Liver (tissue), 9 donors: ENCODE data around the gene GPX3. TPM values are rescaled to one million over a fixed set of nuclear protein-coding genes. Genes with fewer than 3 reads are reported as not detected.
A peak's percentile ranks its signal among the peaks of the same experiment; 100 is the strongest.

Source experiments
- DNase-seq: peaks from one replicate; pipeline ENCODE4 v3.0.0-alpha.2; 2017; ENCODE audit warnings: low spot score
- H3K27ac ChIP-seq, 2 donors: one replicate each; pipeline ENCODE4 v1.7.0; 2013; ENCODE audit warnings: inconsistent platforms in 2 of 2, low read length in 2 of 2, control low read depth in 1 of 2, low read depth in 1 of 2, mild to moderate bottlenecking in 1 of 2
- H3K27me3 ChIP-seq, 4 donors: one replicate each; pipeline versions ENCODE4 v1.6.1 to v1.7.0; 2013; ENCODE audit warnings: low read length in 3 of 4, inconsistent platforms in 1 of 4, mild to moderate bottlenecking in 1 of 4, moderate library complexity in 1 of 4; ENCODE audit not compliant: control insufficient read depth in 4 of 4, insufficient read depth in 4 of 4
- H3K36me3 ChIP-seq, 4 donors: one replicate each; pipeline versions ENCODE4 v1.6.1 to v1.7.0; 2013; ENCODE audit warnings: low read length in 3 of 4, mild to moderate bottlenecking in 3 of 4, low read depth in 1 of 4, moderate library complexity in 1 of 4; ENCODE audit not compliant: control insufficient read depth in 4 of 4, insufficient read depth in 3 of 4
- H3K4me1 ChIP-seq, 4 donors: one replicate each; pipeline versions ENCODE4 v1.6.1 to v1.7.0; 2013; ENCODE audit warnings: low read length in 3 of 4, mild to moderate bottlenecking in 3 of 4, moderate library complexity in 1 of 4; ENCODE audit not compliant: control insufficient read depth in 4 of 4, insufficient read depth in 4 of 4
- H3K4me3 ChIP-seq, 3 donors: one replicate each; pipeline versions ENCODE4 v1.6.1 to v1.7.0; 2013; ENCODE audit warnings: low read length in 3 of 3, control low read depth in 1 of 3, low read depth in 1 of 3, mild to moderate bottlenecking in 1 of 3
- H3K9ac ChIP-seq, 2 donors: one replicate each; pipeline ENCODE4 v1.7.0; 2013; ENCODE audit warnings: low read length in 2 of 2, mild to moderate bottlenecking in 2 of 2, moderate library complexity in 2 of 2, control low read depth in 1 of 2, low read depth in 1 of 2
- H3K9me3 ChIP-seq, 4 donors: one replicate each; pipeline versions ENCODE4 v1.6.1 to v1.7.0; 2013; ENCODE audit warnings: low read length in 3 of 4; ENCODE audit not compliant: control insufficient read depth in 4 of 4
- EGR1 ChIP-seq, 2 donors: IDR thresholded peaks; 2 replicates each; pipeline ENCODE4 v1.6.1; 2016 to 2018; ENCODE audit warnings: antibody characterized with exemption in 2 of 2, low read depth in 2 of 2
- FOXA1 ChIP-seq: IDR thresholded peaks from 2 replicates; pipeline ENCODE4 v1.6.1; 2016; ENCODE audit warnings: antibody characterized with exemption
- FOXA2 ChIP-seq: IDR thresholded peaks from 2 replicates; pipeline ENCODE4 v1.6.1; 2016; ENCODE audit warnings: antibody characterized with exemption
- HNF4A ChIP-seq, 2 donors: conservative IDR thresholded peaks; 2 replicates each; pipeline ENCODE4 v1.6.1; 2016; ENCODE audit warnings: antibody characterized with exemption in 2 of 2, mild to moderate bottlenecking in 2 of 2
- JUND ChIP-seq, 2 donors: IDR thresholded peaks; 2 replicates each; pipeline ENCODE4 v1.6.1; 2016; ENCODE audit warnings: antibody characterized with exemption in 2 of 2
- NR2F2 ChIP-seq: IDR thresholded peaks from 2 replicates; pipeline ENCODE4 v1.6.1; 2016; ENCODE audit warnings: antibody characterized with exemption
- RAD21 ChIP-seq, 2 donors: IDR thresholded peaks; 2 replicates each; pipeline ENCODE4 v1.6.1; 2016; ENCODE audit warnings: antibody characterized with exemption in 2 of 2, mild to moderate bottlenecking in 2 of 2
- RXRA ChIP-seq, 2 donors: IDR thresholded peaks; 2 replicates each; pipeline ENCODE4 v1.6.1; 2017 to 2018; ENCODE audit warnings: antibody characterized with exemption in 2 of 2, mild to moderate bottlenecking in 1 of 2
- SP1 ChIP-seq: IDR thresholded peaks from 2 replicates; pipeline ENCODE4 v1.6.1; 2018; ENCODE audit warnings: antibody characterized with exemption, mild to moderate bottlenecking
- TAF1 ChIP-seq: conservative IDR thresholded peaks from 2 replicates; pipeline ENCODE4 v1.6.1; 2016; ENCODE audit warnings: antibody characterized with exemption, mild to moderate bottlenecking
- YY1 ChIP-seq: IDR thresholded peaks from 2 replicates; pipeline ENCODE4 v1.6.1; 2016; ENCODE audit warnings: antibody characterized with exemption, mild to moderate bottlenecking
- WGBS: extraction: QIAGEN DNeasy Blood & Tissue Kit; methylation state at CpG from one replicate; pipeline ENCODE4 v1.1.7; 2013; 5-methylcytosine and 5-hydroxymethylcytosine counted together
- polyA plus RNA-seq, 2 donors: library from polyadenylated mRNA; stranded (reverse) in 1 of 2; unstranded in 1 of 2; fragments of 200-250 nt in 1 of 2; fragments of >200 nt in 1 of 2; fragmentation: Nextera tagmentation in 1 of 2; extraction: Ambion mirVana in 1 of 2; gene quantifications; one replicate each; pipeline versions ENCODE4 v1.2.1 to v1.2.3, GENCODE V29; 2013 to 2015
- total RNA-seq, 2 donors: library from RNA; depleted of rRNA; stranded (reverse); fragments of >200 nt; gene quantifications; one replicate each; pipeline ENCODE4 v1.2.3, GENCODE V29; 2014
- TF ChIP-seq, protein P1 (sequence below): IDR thresholded peaks from 2 replicates; pipeline ENCODE4 v1.6.1; 2016; ENCODE audit warnings: antibody characterized with exemption
- TF ChIP-seq, protein P2 (sequence below): IDR thresholded peaks from 2 replicates; pipeline ENCODE4 v1.6.1; 2016; ENCODE audit warnings: antibody characterized with exemption, mild to moderate bottlenecking
- TF ChIP-seq, protein P3 (sequence below): IDR thresholded peaks from 2 replicates; pipeline ENCODE4 v1.6.1; 2016; ENCODE audit warnings: antibody characterized with exemption
- TF ChIP-seq, protein P4 (sequence below): fragments of 150-350 bp; IDR thresholded peaks from 2 replicates; pipeline ENCODE4 v1.5.1; 2017; ENCODE audit warnings: improper control_type of control experiment, low read depth, low read length; ENCODE audit not compliant: missing input control
- TF ChIP-seq, protein P5 (sequence below): IDR thresholded peaks from 2 replicates; pipeline ENCODE4 v1.6.1; 2016; ENCODE audit warnings: antibody characterized with exemption
- donor health status: healthy.
- donor health status: healthy.
- donor health status: healthy.
- donor health status: healthy.
- donor health status: healthy.

The GPX3 gene
- total and polyA plus RNA-seq, 4 donors = 72.9 to 878 (median 237) TPM

DNA sequence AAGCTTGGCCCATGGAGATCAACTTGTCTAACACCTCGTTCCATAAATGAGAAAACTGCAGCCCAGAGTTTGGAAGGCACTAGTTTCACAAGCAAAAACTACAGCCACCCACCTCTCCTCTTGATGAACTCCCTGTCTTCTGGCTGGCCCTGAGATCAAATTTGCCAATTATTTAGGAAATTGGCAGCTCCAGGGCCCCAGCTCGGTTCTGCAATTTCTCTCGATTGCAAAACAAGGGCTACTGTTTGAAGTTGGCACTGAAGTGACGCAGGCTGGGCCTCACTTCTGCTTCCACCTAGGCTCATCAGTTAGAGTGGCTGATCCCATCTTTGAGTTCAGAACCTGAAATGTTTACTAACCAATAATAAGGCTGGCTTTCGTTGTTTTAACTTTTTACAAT, 3.7 kb upstream of the GPX3 start (continued):
- peak; percentile 56 for TF ChIP-seq NR2F2
- peak; percentile 76 to 85 for TF ChIP-seq JUND (IDR thresholded peaks at IDR 0.05)
- TF ChIP-seq RAD21 (IDR thresholded peaks at IDR 0.05) = peak; percentile 39 to 51
- TF ChIP-seq SP1 = peak; percentile 81
- TF ChIP-seq TAF1 = no peak
- peak; percentile 72 for TF ChIP-seq YY1

DNA sequence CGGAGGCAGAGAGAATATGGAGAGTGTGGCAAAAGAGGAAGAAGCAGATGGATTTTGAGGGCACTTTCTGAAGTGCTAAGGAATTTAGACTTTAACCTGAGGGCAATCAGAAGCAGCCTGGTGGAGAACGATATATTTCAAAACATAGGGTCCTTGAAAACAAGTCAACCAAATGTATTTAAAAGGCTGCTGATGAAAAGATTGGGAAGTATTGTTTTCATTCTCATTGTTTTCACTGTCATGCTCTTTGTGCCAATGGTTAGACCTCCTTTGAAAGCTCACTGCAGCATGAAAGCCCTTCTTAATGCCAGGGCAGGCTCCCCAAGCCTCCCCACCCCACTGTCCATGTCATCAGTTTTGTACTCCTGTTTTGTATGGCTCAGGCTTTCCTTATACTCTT, 2.5 kb upstream of the GPX3 start:
- H3K27ac ChIP-seq = peak overlapping the region; percentile 9 to 82

DNA sequence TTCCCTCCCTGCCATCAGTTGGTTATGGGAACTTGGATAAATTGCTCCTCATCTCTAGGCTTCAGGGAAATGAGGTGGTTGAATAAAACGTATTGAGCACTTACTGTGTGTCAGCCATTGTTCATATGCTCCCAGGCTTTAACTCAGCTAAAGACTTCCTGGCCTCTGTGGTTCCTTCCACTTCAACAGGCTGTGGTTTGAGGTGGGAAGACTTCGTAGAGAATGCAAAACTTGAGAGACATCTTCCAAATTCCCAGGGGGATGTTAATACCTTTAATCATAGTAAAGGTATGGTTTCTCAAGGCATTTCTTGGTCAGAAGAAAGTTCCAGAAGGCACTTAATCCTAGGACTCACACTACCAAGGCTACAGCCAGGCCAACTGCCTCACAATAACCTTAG, 1.5 kb upstream of the GPX3 start:
- no peak overlapping the region for H3K4me3 ChIP-seq
- peaks cover 17 to 69% (median 47%) of the 10 kb centered on the region in 4 donors for H3K4me1 ChIP-seq
- no peaks in the 10 kb centered on the region for H3K9me3 ChIP-seq

More for the DNA sequence above, 2.5 kb upstream of the GPX3 start:
- Histone ChIP-seq H3K27me3 (no peaks in the 10 kb centered on the region), H3K4me3 (no peak overlapping the region), H3K9me3 (no peaks in the 10 kb centered on the region), H3K9ac (no peak overlapping the region), H3K4me1 (peaks cover 13 to 60% (median 40%) of the 10 kb centered on the region in 4 donors), H3K36me3 (no peaks in the 10 kb centered on the region)
- TF ChIP-seq, protein P1, sequence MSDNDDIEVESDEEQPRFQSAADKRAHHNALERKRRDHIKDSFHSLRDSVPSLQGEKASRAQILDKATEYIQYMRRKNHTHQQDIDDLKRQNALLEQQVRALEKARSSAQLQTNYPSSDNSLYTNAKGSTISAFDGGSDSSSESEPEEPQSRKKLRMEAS = no peak
- TF ChIP-seq HNF4A (conservative IDR thresholded peaks at IDR 0.05) = peak; percentile 38 to 48
- no peak for DNase-seq
- 62% methylated on average over 2 of the region's 2 CpGs for WGBS

More for the DNA sequence above, 1.5 kb upstream of the GPX3 start:
- H3K9ac ChIP-seq = no peak overlapping the region
- no peaks in the 10 kb centered on the region for H3K36me3 ChIP-seq
- TF ChIP-seq FOXA2 = no peak
- TF ChIP-seq, protein P1 = no peak
- TF ChIP-seq YY1 = no peak
- no peak for TF ChIP-seq RXRA (IDR thresholded peaks at IDR 0.05)
- TF ChIP-seq, protein P2, sequence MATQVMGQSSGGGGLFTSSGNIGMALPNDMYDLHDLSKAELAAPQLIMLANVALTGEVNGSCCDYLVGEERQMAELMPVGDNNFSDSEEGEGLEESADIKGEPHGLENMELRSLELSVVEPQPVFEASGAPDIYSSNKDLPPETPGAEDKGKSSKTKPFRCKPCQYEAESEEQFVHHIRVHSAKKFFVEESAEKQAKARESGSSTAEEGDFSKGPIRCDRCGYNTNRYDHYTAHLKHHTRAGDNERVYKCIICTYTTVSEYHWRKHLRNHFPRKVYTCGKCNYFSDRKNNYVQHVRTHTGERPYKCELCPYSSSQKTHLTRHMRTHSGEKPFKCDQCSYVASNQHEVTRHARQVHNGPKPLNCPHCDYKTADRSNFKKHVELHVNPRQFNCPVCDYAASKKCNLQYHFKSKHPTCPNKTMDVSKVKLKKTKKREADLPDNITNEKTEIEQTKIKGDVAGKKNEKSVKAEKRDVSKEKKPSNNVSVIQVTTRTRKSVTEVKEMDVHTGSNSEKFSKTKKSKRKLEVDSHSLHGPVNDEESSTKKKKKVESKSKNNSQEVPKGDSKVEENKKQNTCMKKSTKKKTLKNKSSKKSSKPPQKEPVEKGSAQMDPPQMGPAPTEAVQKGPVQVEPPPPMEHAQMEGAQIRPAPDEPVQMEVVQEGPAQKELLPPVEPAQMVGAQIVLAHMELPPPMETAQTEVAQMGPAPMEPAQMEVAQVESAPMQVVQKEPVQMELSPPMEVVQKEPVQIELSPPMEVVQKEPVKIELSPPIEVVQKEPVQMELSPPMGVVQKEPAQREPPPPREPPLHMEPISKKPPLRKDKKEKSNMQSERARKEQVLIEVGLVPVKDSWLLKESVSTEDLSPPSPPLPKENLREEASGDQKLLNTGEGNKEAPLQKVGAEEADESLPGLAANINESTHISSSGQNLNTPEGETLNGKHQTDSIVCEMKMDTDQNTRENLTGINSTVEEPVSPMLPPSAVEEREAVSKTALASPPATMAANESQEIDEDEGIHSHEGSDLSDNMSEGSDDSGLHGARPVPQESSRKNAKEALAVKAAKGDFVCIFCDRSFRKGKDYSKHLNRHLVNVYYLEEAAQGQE = no peak
- TF ChIP-seq, protein P3, sequence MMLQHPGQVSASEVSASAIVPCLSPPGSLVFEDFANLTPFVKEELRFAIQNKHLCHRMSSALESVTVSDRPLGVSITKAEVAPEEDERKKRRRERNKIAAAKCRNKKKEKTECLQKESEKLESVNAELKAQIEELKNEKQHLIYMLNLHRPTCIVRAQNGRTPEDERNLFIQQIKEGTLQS = no peak
- TF ChIP-seq, protein P4, sequence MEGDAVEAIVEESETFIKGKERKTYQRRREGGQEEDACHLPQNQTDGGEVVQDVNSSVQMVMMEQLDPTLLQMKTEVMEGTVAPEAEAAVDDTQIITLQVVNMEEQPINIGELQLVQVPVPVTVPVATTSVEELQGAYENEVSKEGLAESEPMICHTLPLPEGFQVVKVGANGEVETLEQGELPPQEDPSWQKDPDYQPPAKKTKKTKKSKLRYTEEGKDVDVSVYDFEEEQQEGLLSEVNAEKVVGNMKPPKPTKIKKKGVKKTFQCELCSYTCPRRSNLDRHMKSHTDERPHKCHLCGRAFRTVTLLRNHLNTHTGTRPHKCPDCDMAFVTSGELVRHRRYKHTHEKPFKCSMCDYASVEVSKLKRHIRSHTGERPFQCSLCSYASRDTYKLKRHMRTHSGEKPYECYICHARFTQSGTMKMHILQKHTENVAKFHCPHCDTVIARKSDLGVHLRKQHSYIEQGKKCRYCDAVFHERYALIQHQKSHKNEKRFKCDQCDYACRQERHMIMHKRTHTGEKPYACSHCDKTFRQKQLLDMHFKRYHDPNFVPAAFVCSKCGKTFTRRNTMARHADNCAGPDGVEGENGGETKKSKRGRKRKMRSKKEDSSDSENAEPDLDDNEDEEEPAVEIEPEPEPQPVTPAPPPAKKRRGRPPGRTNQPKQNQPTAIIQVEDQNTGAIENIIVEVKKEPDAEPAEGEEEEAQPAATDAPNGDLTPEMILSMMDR = no peak
- TF ChIP-seq HNF4A (conservative IDR thresholded peaks at IDR 0.05) = no peak
- TF ChIP-seq, protein P5, sequence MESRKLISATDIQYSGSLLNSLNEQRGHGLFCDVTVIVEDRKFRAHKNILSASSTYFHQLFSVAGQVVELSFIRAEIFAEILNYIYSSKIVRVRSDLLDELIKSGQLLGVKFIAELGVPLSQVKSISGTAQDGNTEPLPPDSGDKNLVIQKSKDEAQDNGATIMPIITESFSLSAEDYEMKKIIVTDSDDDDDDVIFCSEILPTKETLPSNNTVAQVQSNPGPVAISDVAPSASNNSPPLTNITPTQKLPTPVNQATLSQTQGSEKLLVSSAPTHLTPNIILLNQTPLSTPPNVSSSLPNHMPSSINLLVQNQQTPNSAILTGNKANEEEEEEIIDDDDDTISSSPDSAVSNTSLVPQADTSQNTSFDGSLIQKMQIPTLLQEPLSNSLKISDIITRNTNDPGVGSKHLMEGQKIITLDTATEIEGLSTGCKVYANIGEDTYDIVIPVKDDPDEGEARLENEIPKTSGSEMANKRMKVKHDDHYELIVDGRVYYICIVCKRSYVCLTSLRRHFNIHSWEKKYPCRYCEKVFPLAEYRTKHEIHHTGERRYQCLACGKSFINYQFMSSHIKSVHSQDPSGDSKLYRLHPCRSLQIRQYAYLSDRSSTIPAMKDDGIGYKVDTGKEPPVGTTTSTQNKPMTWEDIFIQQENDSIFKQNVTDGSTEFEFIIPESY = no peak
- TF ChIP-seq RAD21 (IDR thresholded peaks at IDR 0.05) = no peak
- TF ChIP-seq FOXA1 = no peak
- TF ChIP-seq SP1 = no peak
- TF ChIP-seq JUND (IDR thresholded peaks at IDR 0.05) = no peak
- TF ChIP-seq EGR1 (IDR thresholded peaks at IDR 0.05; ENCODE audit: low read depth in 2 of 2) = no peak
- TF ChIP-seq TAF1 = no peak
- no peak for TF ChIP-seq NR2F2
- WGBS = 81% methylated on average over 2 of the region's 2 CpGs
- H3K27ac ChIP-seq = no peak overlapping the region
- DNase-seq = no peak
- H3K27me3 ChIP-seq = no peaks in the 10 kb centered on the region
